NCI-H1436 (cell line): ENCODE data around the gene CROCC2.

Experiments used
- DNase-seq: peaks from one replicate; lab custom pipeline; 2025; lab: John Stamatoyannopoulos, UW

The CROCC2 gene

DNA sequence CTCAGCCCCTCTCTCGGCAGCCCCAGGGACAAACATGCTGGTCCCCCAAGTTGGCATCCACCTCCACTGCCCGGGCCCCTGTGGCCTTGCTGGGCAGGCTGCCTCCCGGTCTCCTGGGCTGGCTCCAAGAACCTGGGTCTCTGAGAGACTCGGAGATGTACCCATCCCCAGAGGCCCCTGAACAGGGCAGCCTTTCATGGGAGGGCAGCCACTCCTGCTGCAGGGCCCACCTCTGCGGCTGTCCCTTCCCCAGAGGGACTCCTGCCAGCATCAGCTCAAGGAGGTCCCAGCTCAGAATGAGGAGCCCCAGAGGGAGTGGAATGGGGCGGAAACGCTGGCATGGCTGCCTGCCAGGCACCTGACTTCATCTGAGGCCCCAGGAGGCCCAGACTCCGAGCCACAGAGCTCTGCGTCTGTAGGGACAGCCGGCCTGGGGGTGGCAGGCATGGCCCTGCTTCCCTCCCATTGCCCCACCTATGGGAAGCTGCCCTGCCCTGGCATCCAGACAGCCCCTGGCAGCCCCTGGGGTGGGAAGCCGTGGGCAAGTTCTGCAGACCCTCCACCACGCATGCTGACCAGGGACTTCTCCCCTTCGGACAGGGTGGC is 857 bp upstream of the CROCC2 start:
- DNase-seq, result peak; percentile 88

GRCh38 chr2:240906911-240907590 is 915 bp downstream of the CROCC2 start:
- DNase-seq, result no peak

DNA sequence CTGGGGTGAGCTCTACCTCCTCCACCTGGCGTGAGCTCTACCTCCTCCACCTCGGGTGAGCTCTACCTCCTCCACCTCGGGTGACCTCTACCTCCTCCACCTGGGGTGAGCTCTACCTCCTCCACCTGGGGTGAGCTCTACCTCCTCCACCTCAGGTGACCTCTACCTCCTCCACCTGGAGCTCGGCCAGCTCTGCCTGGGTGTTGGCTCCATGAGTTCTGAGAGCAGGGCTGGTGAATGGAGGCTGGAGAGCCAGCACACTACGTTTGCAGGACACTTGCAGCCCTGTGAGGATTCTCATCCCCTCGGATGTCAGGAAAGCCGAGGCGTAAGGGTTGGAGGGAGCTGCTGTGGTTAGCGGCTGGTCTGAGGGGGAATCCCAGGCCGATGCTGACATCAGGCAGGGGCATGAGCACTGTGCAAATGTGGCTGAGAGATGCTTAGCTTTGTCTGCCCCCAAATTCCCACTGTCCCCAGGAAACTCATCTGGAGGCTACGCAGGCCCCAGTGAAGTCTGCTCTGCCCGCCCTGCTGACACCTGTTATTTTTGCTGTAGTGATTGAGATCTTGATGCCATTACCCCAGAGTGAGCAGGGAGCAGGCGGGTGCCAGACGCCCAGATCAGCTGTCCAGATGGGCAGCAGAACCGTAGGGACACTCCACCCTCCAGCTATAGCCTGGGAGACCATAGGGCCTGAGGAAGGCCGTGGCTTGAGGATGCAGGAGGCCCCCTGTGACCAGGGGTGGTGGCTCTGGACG is 3.3 kb downstream of the CROCC2 start:
- no peak for DNase-seq

DNA sequence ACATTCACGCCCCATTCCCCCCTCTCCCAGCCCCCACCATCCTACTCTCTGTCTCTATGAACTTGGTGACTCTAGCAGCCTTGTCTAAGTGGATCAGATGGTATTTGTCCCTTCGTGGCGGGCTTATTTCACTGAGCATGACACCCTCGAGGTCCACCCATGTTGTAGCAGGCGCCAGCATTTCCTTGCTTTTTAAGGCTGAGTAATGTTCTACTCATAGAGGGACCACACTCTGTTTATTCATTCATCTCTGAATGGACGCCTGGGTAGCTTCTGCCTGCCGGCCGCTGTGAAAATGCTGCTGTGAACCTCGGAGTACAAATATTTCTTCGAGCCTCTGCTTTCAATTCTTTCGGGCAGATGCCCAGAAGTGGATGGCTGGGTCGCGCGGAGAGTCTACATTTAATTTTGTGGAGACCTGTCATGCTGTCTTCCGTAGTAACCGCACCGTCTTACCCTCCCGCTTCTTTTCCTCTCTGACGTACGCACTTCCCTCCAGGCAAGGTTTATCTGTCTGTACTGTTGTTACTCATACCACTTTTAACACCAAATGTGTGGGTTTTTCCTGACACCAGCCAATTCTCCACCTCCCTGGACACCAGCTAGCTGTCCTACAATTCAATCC is 5.6 kb downstream of the CROCC2 start:
- DNase-seq, result no peak

DNA sequence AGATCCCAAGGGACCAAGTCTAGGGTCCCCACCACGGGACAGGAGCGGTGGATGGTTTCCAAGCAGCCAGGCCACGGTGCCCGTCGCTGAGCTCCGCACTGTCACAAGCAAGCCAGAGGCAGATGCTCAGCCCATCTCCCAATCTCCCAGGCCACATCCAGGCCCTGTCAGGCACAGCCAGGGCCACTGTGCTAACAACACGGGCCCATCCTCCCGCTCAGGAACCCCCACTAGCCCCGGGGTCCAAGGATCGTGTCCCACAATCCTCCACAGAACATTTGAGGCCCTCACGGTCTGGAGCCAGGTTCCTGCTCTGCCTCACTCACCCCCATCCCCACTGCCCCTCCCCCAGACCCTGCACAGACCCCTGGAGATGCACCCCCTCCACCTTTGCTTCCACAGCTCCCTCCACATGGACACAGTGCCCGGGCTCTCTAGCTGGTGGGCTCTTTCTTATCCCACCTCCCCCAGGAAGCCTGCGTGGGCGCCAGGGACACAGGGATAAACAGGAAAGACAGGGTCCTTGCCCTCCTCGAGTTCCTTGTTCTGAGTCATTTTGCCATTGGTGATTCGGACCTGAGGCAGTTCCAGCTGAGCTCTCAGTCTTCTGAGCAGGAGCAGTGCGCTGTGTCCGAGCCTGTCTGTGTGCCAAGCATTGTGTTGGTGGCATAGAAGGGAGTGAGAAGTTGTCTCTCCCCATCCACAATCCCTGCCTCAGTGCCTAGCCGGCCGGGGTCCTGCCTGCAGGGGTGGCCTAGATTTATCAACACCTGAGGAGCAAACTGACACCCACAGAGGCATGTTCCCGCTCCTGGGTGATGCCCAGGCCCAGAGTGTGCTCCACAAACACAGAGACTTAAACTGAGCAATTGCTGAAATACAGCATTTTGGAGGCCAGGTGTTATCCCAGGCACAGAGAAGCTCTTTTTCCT is 7.0 kb downstream of the CROCC2 start:
- DNase-seq, result no peak

DNA sequence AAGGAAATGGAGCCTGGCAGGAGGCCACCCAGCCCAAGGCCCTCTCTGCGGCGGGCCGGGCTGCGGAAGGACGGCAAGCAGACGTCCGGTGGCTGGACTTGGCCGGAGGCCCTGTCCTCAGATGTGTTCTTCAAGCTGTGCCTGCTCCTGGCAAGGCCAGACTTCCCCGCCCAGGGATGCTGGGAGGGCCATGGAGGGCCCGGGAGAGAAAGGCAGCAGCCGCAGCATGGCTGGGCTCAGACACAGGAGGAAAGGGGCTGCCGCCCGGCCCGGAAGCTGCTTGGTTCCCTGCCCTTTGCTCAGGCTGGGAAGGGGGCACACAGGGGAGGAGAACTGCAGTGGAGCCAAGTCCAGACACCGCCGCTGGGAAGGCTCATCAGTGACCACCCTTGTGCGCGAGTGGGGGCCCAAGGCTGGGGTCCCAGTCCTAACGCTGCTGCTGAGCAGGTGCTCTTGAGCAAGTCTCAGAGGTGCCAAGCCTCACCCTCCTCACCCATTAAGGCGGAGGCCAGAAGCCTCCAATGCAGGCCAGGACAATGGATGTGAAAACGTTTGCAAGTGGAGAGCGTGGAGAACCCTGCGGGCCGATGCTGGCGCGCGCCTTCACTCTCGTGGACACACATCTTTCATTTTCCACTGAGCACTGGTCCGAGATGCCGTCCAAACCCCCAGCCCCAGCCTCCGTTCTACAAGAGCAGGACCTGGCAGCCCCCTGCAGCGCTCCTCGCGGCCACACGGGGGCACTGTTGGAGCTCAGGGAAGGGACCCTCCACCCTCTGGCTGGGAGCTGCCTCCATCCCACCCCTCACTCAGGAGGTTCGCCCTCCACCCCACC is 7.9 kb downstream of the CROCC2 start:
- peak; percentile 58 for DNase-seq

DNA sequence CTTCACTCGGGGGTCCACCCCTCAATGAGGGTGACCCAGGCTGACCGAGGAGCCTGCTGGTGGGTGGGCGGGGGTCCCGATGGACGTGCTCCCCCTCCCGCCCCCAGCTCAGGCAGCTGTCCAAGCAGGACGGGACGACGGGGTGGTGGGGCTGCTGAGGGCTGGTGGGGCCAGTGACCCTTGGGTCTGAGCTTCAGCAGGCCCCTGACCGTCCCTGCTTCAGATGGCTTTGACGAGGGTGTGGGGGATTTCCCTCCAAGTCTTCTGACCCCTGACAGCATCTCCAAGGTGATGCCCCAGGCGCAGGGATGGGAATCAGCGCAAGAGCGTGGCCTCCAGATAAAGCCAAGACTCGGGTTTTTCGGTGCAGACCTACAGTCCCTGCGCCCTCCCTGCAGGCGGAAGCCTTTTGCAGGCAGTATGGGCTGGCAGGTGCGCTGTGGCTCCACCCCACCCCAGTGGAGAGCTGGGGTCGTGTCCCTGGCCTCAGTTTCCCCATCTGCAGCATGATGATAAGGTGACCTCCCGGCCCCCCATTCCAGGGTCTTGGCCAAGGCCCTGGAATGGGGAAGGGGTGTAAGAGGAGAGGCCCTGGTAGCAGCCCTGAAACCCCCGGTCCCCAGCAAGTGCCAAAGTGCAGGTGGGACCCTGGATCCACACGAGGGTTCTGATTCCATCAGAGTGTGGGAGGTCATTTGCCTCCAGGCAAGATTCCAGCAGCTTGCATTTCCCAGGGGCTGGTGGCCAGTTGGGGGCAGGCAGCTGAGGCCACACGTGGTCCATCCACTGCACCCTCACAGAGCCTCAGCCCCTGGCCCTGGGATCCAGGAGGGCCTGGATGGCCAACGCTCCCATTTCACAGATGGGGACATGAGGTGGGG is 8.7 kb downstream of the CROCC2 start:
- DNase-seq, result no peak

- no peak for DNase-seq
Observed at GRCh38 chr2:240915526-240916341, 9.6 kb downstream of the CROCC2 start.

DNA sequence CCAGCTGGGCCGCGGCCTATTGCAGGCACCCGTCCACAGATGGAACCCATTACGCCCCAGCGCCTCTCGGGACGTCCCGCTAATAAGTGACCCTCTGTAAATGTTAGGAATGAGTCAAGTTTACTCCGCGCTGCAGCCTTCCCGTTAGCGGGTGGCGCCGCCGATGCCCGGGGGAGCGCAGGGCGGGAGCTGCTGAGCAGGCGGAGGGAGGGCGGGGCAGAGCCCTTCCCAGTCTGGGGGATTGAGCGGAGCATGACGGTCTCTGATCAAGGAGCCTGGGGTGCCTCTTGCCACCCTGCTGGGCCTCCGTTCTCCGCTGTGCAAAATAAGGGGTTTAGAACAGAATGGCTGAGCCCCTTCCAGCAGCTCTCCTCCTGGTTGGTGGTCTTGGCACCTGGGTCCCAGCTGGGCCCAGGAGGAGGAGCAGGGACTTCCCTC is 10.5 kb downstream of the CROCC2 start:
- peak; percentile 38 for DNase-seq

DNA sequence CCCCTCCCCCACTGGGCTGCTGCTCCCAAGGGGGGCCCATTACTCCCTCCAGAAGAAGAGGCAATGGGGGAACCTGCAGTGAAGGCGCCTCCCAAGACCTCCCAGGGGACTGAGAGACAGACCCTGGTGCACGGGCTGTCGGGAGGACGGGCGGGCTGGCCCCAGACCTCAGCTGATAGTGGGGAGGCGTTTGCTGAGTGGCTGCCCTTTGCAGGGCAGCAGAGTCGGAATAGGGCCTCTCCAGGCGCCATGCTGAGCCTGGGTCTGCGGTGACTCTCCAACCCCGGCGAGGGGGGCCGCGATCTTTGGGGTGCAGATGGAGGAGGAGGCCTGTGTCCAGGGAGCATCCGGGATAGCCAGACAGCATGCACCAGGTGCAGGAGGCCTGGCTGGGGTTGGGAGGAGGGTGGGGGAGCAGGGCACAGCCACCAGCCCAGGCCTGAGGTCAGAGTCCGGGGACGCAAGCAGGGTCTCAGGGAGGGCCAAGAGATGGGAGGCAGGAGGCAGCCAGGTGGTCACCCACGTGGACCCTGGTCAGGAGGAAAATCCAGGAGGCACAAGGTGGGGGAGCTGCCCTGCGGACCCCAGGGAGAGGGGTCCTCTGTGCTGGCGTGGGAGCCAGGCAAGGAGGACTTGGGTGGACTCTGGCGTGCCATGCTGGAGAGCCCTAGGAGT is 11.0 kb downstream of the CROCC2 start:
- DNase-seq, result no peak

DNA sequence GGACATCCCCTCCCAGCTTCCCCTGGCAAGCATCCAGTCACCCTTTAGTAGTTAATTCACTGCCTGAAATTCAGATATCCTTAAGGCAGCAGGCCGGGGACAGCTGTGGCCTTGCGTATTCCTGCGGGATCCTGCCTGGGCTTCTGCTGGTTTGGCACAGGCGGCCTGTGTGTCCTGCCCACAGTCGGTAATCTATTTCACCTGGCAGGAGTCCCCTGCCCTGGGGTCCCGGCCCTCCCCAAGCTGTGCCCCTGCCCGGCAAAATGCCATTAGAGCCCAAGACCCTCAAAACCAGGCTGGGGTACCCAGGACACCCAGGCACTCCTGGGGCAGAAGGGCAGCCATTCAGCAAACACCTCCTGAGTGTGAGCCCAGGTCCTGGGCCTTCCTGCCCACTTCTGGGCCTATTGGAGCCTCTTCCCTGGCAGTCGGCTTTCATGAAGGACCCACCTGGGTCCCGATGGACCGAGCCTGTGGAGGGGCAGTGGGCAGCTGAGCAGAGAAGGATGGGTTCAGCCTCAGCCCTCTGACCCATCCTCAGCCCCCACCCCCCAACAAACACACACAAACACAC is 11.6 kb downstream of the CROCC2 start:
- DNase-seq, result no peak

GRCh38 chr2:240918258-240919091 is 12.3 kb downstream of the CROCC2 start:
- no peak for DNase-seq

DNA sequence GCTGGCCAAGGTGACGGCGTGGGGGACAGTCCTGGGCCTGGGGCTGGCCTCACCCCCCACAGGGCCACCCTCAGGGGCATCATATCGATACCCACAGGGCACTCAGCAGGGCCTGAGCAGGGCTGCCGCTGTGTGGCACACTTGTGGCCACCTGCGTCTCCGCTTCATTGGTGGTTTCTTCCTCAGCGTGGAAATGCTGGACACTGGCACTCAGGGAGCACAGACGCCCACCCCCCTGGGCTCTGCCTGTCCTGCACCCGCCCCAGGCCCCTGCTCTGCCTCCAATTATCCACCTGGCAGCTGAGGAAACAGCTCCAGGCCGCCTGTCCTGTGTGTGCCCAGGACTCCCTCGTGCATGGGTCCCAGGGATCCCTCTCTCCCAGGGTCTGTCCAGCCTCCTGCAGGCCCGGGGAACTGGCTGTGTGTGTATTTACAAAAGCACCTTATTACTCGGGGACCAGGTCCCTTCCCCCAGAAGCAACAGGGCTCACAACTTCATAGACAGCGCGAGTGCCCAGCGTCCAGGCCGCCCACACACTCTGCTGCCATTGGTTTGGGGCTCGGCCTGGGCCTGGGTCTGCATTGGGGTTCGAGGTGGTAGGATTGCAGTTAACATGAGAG is 13.1 kb downstream of the CROCC2 start:
- DNase-seq, result no peak

GRCh38 chr2:240919786-240920782 is 13.9 kb downstream of the CROCC2 start:
- no peak for DNase-seq

GRCh38 chr2:240920783-240921231 is 14.7 kb downstream of the CROCC2 start:
- DNase-seq, result no peak
